K562 (cell line): ENCODE measurements around the gene ZNF48. TPM values are rescaled to one million over a fixed set of nuclear protein-coding genes. Genes with fewer than 3 reads are reported as not detected.

ENCODE experiments used
- ARID4B ChIP-seq: sonication (generic); formaldehyde crosslinking; IDR thresholded peaks from 2 replicates; pipeline ENCODE4 v1.8.0; 2022; ENCODE audit warnings: mild to moderate bottlenecking, missing genetic modification reagents
- CBX1 ChIP-seq: sonication (generic); IDR thresholded peaks from 2 replicates; pipeline ENCODE4 v1.6.1; 2016; ENCODE audit warnings: antibody characterized with exemption, low read depth, mild to moderate bottlenecking
- DEAF1 ChIP-seq: fragments of 450-650 bp; formaldehyde crosslinking; IDR thresholded peaks from 2 replicates; pipeline ENCODE4 v1.4.0; 2020; ENCODE audit warnings: mild to moderate bottlenecking, moderate library complexity
- GATA2 ChIP-seq: sonication (generic); formaldehyde crosslinking; IDR thresholded peaks from 2 replicates; pipeline ENCODE4 v1.4.0; 2020; ENCODE audit warnings: mild to moderate bottlenecking, missing genetic modification reagents
- GTF2A2 ChIP-seq: IDR thresholded peaks from 2 replicates; pipeline ENCODE4 v1.6.1; 2016; ENCODE audit warnings: mild to moderate bottlenecking, missing genetic modification characterization, missing compliant biosample characterization
- GTF2F1 ChIP-seq: IDR thresholded peaks from 2 replicates; pipeline ENCODE4 v1.6.1; 2011; ENCODE audit warnings: low read depth, low read length, improper control_type of control experiment
- HCFC1 ChIP-seq: IDR thresholded peaks from 2 replicates; pipeline ENCODE4 v1.6.1; 2012; ENCODE audit warnings: low read depth, low read length, improper control_type of control experiment
- KLF16 ChIP-seq: IDR thresholded peaks from 2 replicates; pipeline ENCODE4 v1.6.1; 2016; ENCODE audit warnings: antibody characterized with exemption
- LCOR ChIP-seq: sonication (generic); formaldehyde crosslinking; IDR thresholded peaks from 2 replicates; pipeline ENCODE4 v1.8.0; 2022; ENCODE audit warnings: mild to moderate bottlenecking, missing genetic modification reagents
- NR4A1 ChIP-seq, 2 experiments: fragments of 250-450 bp in 1 of 2; fragments of 450-650 bp in 1 of 2; sonication (Bioruptor Pico) in 1 of 2; IDR thresholded peaks; 2 replicates each; pipeline versions ENCODE4 v1.4.0 to v1.6.1; 2016 to 2020; ENCODE audit warnings: mild to moderate bottlenecking in 2 of 2, missing compliant biosample characterization in 1 of 2, missing genetic modification characterization in 1 of 2, moderate library complexity in 1 of 2
- POLR2G ChIP-seq: fragments of 200-400 bp; formaldehyde crosslinking; IDR thresholded peaks from 2 replicates; pipeline ENCODE4 v1.6.1; 2017; ENCODE audit warnings: low read depth, mild to moderate bottlenecking, antibody characterized with exemption, low read length, moderate library complexity
- RBM39 ChIP-seq: fragments of 200-400 bp; formaldehyde crosslinking; optimal IDR thresholded peaks from 2 replicates; pipeline ENCODE3; 2018; ENCODE audit warnings: low read depth, low read length
- RCOR1 ChIP-seq, 2 experiments: IDR thresholded peaks; 2 replicates each; pipeline ENCODE4 v1.6.1; 2012; ENCODE audit warnings: low read depth in 2 of 2, low read length in 2 of 2, borderline replicate concordance in 1 of 2, improper control_type of control experiment in 1 of 2
- SIN3B ChIP-seq: fragments of 450-650 bp; IDR thresholded peaks from 2 replicates; pipeline ENCODE4 v1.6.1; 2017; ENCODE audit warnings: low read depth, mild to moderate bottlenecking, moderate library complexity
- SMAD2 ChIP-seq: fragments of 150-350 bp; IDR thresholded peaks from 2 replicates; pipeline ENCODE4 v1.6.1; 2014; ENCODE audit warnings: low read depth, mild to moderate bottlenecking, low read length
- SMAD4 ChIP-seq: fragments of 250-450 bp; sonication (Bioruptor Pico); conservative IDR thresholded peaks from 2 replicates; pipeline ENCODE4 v1.8.0; 2021; ENCODE audit warnings: inconsistent platforms, mild to moderate bottlenecking, moderate library complexity
- TEAD1 ChIP-seq, 2 experiments: fragments of 450-650 bp in 1 of 2; sonication (generic) in 1 of 2; formaldehyde crosslinking; IDR thresholded peaks; 2 replicates each; pipeline versions ENCODE4 v1.4.0 to v1.8.0; 2020 to 2022; ENCODE audit warnings: mild to moderate bottlenecking in 2 of 2, missing genetic modification reagents in 1 of 2
- YY1 ChIP-seq, 3 experiments: IDR thresholded peaks; 2 replicates each; pipeline ENCODE4 v1.6.1; 2011; ENCODE audit warnings: low read length in 2 of 3, mild to moderate bottlenecking in 2 of 3, moderate library complexity in 2 of 3, borderline replicate concordance in 1 of 3, control low read depth in 1 of 3, low read depth in 1 of 3; ENCODE audit not compliant: insufficient read depth in 3 of 3, insufficient replicate concordance in 2 of 3, control insufficient read depth in 1 of 3, insufficient read length in 1 of 3; ENCODE audit errors: extremely low read depth in 1 of 3
- ZKSCAN8 ChIP-seq: fragments of 200-800 bp; sonication (Bioruptor generic); IDR thresholded peaks from 2 replicates; pipeline ENCODE4 v1.6.1; 2016; ENCODE audit warnings: missing genetic modification characterization, missing compliant biosample characterization
- polyA plus RNA-seq, 8 experiments: library from polyadenylated mRNA; depleted of rRNA in 4 of 8; stranded (reverse) in 5 of 8; unstranded in 3 of 8; fragments of >200 nt; fragmentation: Nextera tagmentation in 2 of 8; fragmentation: Illumina TruSeq in 1 of 8; extraction: Ambion mirVana in 2 of 8; extraction: Trizol in 1 of 8; gene quantifications; 2 replicates each; pipeline versions ENCODE4 v1.2.1 to v1.2.3, GENCODE V29; 2011 to 2014; ENCODE audit warnings: inconsistent platforms in 1 of 8, missing spikeins in 1 of 8
- total RNA-seq, 7 experiments: library from RNA; depleted of rRNA in 6 of 7; stranded (reverse); fragments of >200 nt in 6 of 7; fragmentation: Illumina TruSeq in 2 of 7; extraction: Trizol in 2 of 7; gene quantifications; 2 replicates each; pipeline versions ENCODE4 v1.2.1 to v1.2.3, GENCODE V29; 2011 to 2021; ENCODE audit warnings: low replicate concordance in 1 of 7

The ZNF48 gene
- total and polyA plus RNA-seq, 9 of the 15 experiments (the other 6 are each of a cell fraction or from before 2014, with no cell fraction given), result 0.38 to 11.6 (median 4.7) TPM

DNA sequence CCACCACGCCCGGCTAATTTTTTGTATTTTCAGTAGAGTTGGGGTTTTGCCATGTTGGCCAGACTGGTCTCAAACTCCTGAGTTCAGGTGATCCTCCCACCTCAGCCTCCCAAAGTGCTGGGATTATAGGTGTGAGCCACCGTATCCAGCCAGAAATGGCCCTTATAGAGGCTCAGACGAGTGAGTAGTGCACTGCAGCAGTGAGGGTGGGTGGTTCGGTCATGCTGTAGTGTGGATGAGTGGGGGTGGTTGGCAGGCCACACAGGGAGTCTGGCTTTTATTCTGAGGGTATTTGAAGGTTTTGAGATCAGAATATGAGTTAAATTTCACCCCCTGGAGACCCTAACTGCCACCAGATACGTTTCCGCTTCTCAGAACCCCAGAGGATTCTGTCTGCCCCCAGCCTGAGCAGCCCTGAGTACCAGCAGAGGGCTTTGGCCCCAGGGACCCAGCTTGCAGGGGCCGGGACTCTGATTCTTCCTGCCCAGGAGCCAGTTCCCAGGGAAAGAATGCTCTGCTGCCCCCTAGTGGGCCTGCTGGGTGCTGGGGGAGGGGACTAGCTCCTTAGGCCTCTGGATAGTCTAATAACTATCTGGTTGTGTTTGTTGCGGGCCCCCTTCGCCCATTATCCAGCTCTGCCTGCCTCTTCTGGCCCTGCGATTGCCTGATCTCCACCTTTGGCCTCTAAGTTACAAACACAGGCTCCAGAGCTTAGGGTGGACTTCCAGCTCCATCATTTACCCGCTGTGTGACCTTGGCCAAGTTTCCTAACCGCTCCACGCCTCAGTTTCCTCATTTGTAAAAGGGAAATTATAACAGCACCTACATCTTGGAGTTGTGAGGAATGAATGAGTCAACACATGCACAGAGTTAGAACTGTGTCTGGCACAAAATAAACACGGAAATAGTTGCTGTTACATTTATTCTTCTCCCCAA lies 14.2 kb downstream of the ZNF48 start (continued):
- TF ChIP-seq ARID4B (CRISPR knock-in tag), result 0 out of 2 replicates have a peak, but pooled peaks have one; percentile 45
- no peak for TF ChIP-seq GATA2 (CRISPR knock-in tag)
- no peak for TF ChIP-seq GTF2F1
- 0 out of 2 replicates have a peak, but pooled peaks have one; percentile 15 for TF ChIP-seq POLR2G
- TF ChIP-seq KLF16, result peak; percentile 57; the same call in 1 of the 2 replicates
- TF ChIP-seq CBX1, result peak; percentile 20; the same call in 1 of the 2 replicates
- peak; percentile 73 for TF ChIP-seq SMAD4 (CRISPR knock-in tag)
- 0 out of 2 replicates have a peak, but pooled peaks have one; percentile 33 for TF ChIP-seq HCFC1
- TF ChIP-seq RCOR1 (IDR thresholded peaks at IDR 0.05; ENCODE audit: borderline replicate concordance in 1 of 2, low read depth in 2 of 2, low read length in 2 of 2), result peak in 1 of 2 experiments; percentile 63; a peak in 1 of 4 replicates
- no peak for TF ChIP-seq GTF2A2
- peak in 1 of 2 experiments; percentile 72; a peak in 1 of 4 replicates for TF ChIP-seq TEAD1 (CRISPR knock-in tag; IDR thresholded peaks at IDR 0.05)
- TF ChIP-seq SIN3B, result 0 out of 2 replicates have a peak, but pooled peaks have one; percentile 12
- no peak for TF ChIP-seq SMAD2
- peak; percentile 81 for TF ChIP-seq DEAF1 (CRISPR knock-in tag)
- TF ChIP-seq YY1 (IDR thresholded peaks at IDR 0.05; ENCODE audit: borderline replicate concordance in 1 of 3, control insufficient read depth in 1 of 3, extremely low read depth in 1 of 3, insufficient read depth in 3 of 3, insufficient read length in 1 of 3, insufficient replicate concordance in 2 of 3, low read depth in 1 of 3, low read length in 2 of 3), result peak in 2 of 3 experiments; percentile 39 to 40
- peak; percentile 62 for TF ChIP-seq RBM39
- TF ChIP-seq LCOR, result 0 out of 2 replicates have a peak, but pooled peaks have one; percentile 48
- TF ChIP-seq ZKSCAN8 (CRISPR knock-in tag), result no peak
- no peak for TF ChIP-seq NR4A1 (CRISPR knock-in tag; IDR thresholded peaks at IDR 0.05)
- no peak for TF ChIP-seq NR4A1 (tag; IDR thresholded peaks at IDR 0.05)
